ENCODE measurements around the gene POTEJ. TPM values are rescaled to one million over a fixed set of nuclear protein-coding genes. Genes with fewer than 3 reads are reported as not detected.
"Not testable (repeated sequence)": the region's sequence is repeated elsewhere in the genome, so short reads cannot be mapped to it uniquely, and the experiment has no call there.

POTEJ gene
- not detected for total RNA-seq (2013)
- not detected for polyA plus RNA-seq
- polyA minus RNA-seq = not detected in 2 replicates
- total RNA-seq = 0 to 0.60 (median 0.03) reads per million in 11 experiments

GRCh38 chr2:130611140-130611539, at the start of gene POTEJ:
POTEJ (plus strand) TSS chr2:130611440; CDS start chr2:130611533, 93 bp downstream.
- H4K20me1 ChIP-seq (ENCODE audit: insufficient read depth, low read length); H3K27me3 Mint-ChIP-seq (ENCODE audit: low read depth in 3 of 3); H3K36me3 ChIP-seq (replicated peaks in 1 of 2; ENCODE audit: control insufficient read depth in 1 of 2, insufficient read depth in 2 of 2, low read length in 2 of 2); H2AFZ ChIP-seq (ENCODE audit: insufficient read depth, low read depth, low read length, poor library complexity, severe bottlenecking); H3K27me3 ChIP-seq (ENCODE audit: control insufficient read depth in 2 of 2, insufficient read depth in 2 of 2, low read length in 2 of 2); H3K4me3 Mint-ChIP-seq; H3K4me2 ChIP-seq (replicated peaks; ENCODE audit: extremely low read depth, low read length, poor library complexity, severe bottlenecking); intact Hi-C loops (cut with micrococcal nuclease); H3K79me2 ChIP-seq (ENCODE audit: insufficient read depth, low read length); H3K9me3 Mint-ChIP-seq; H3K36me3 Mint-ChIP-seq; H3K4me1 ChIP-seq (ENCODE audit: control insufficient read depth in 1 of 2, insufficient read depth in 2 of 2, low read length in 2 of 2); H3K27ac ChIP-seq (ENCODE audit: low read depth in 1 of 2, low read length in 2 of 2); DNase-seq; H3K9ac ChIP-seq (ENCODE audit: insufficient read depth, low read length, poor library complexity, severe bottlenecking); H3K9me3 ChIP-seq (replicated peaks in 1 of 2; ENCODE audit: control insufficient read depth in 1 of 2, insufficient read depth in 1 of 2, low read length in 2 of 2); H3K4me3 ChIP-seq (replicated peaks in 1 of 3; ENCODE audit: low read depth in 2 of 3, low read length in 3 of 3); H3K4me1 Mint-ChIP-seq; H3K27ac Mint-ChIP-seq: not testable (repeated sequence)
- no CpG with 5 or more reads among the region's 13 CpGs for WGBS (ENCODE audit: insufficient coverage)

- H3K4me1 ChIP-seq (ENCODE audit: control insufficient read depth in 1 of 2, insufficient read depth in 2 of 2, low read length in 2 of 2); H3K27ac Mint-ChIP-seq; H4K20me1 ChIP-seq (ENCODE audit: insufficient read depth, low read length); H3K4me2 ChIP-seq (replicated peaks; ENCODE audit: extremely low read depth, low read length, poor library complexity, severe bottlenecking); H3K4me1 Mint-ChIP-seq; H3K4me3 Mint-ChIP-seq; H3K9me3 ChIP-seq (replicated peaks in 1 of 2; ENCODE audit: control insufficient read depth in 1 of 2, insufficient read depth in 1 of 2, low read length in 2 of 2); H3K27me3 Mint-ChIP-seq (ENCODE audit: low read depth in 3 of 3); H3K9ac ChIP-seq (ENCODE audit: insufficient read depth, low read length, poor library complexity, severe bottlenecking); intact Hi-C loops (cut with micrococcal nuclease); H3K36me3 Mint-ChIP-seq; H3K79me2 ChIP-seq (ENCODE audit: insufficient read depth, low read length); H3K4me3 ChIP-seq (replicated peaks in 1 of 3; ENCODE audit: low read depth in 2 of 3, low read length in 3 of 3); H3K27me3 ChIP-seq (ENCODE audit: control insufficient read depth in 2 of 2, insufficient read depth in 2 of 2, low read length in 2 of 2); H3K36me3 ChIP-seq (replicated peaks in 1 of 2; ENCODE audit: control insufficient read depth in 1 of 2, insufficient read depth in 2 of 2, low read length in 2 of 2); DNase-seq; H3K9me3 Mint-ChIP-seq; H2AFZ ChIP-seq (ENCODE audit: insufficient read depth, low read depth, low read length, poor library complexity, severe bottlenecking); H3K27ac ChIP-seq (ENCODE audit: low read depth in 1 of 2, low read length in 2 of 2): not testable (repeated sequence)
- WGBS (ENCODE audit: insufficient coverage) = no CpG with 5 or more reads among the region's 4 CpGs
These were observed 45.1 kb upstream of the POTEJ start for GRCh38 chr2:130566165-130566564.

- H3K4me1 ChIP-seq (ENCODE audit: control insufficient read depth in 1 of 2, insufficient read depth in 2 of 2, low read length in 2 of 2); H3K4me1 Mint-ChIP-seq; H3K27ac ChIP-seq (ENCODE audit: low read depth in 1 of 2, low read length in 2 of 2); intact Hi-C loops (cut with micrococcal nuclease); H3K4me3 ChIP-seq (replicated peaks in 1 of 3; ENCODE audit: low read depth in 2 of 3, low read length in 3 of 3); H3K79me2 ChIP-seq (ENCODE audit: insufficient read depth, low read length); H4K20me1 ChIP-seq (ENCODE audit: insufficient read depth, low read length); H3K36me3 Mint-ChIP-seq; DNase-seq; H3K9me3 ChIP-seq (replicated peaks in 1 of 2; ENCODE audit: control insufficient read depth in 1 of 2, insufficient read depth in 1 of 2, low read length in 2 of 2); H3K27me3 Mint-ChIP-seq (ENCODE audit: low read depth in 3 of 3); H3K27ac Mint-ChIP-seq; H3K9ac ChIP-seq (ENCODE audit: insufficient read depth, low read length, poor library complexity, severe bottlenecking); H2AFZ ChIP-seq (ENCODE audit: insufficient read depth, low read depth, low read length, poor library complexity, severe bottlenecking); H3K4me2 ChIP-seq (replicated peaks; ENCODE audit: extremely low read depth, low read length, poor library complexity, severe bottlenecking); H3K36me3 ChIP-seq (replicated peaks in 1 of 2; ENCODE audit: control insufficient read depth in 1 of 2, insufficient read depth in 2 of 2, low read length in 2 of 2); H3K4me3 Mint-ChIP-seq; H3K27me3 ChIP-seq (ENCODE audit: control insufficient read depth in 2 of 2, insufficient read depth in 2 of 2, low read length in 2 of 2); H3K9me3 Mint-ChIP-seq: not testable (repeated sequence)
- WGBS (ENCODE audit: insufficient coverage) = no CpG with 5 or more reads among the region's 3 CpGs
These were observed 39.3 kb upstream of the POTEJ start for GRCh38 chr2:130571929-130572328.

GRCh38 chr2:130574230-130574629, 37.0 kb upstream of the POTEJ start:
- H3K4me1 Mint-ChIP-seq; intact Hi-C loops (cut with micrococcal nuclease); H3K79me2 ChIP-seq (ENCODE audit: insufficient read depth, low read length); H3K27me3 ChIP-seq (ENCODE audit: control insufficient read depth in 2 of 2, insufficient read depth in 2 of 2, low read length in 2 of 2); H3K4me1 ChIP-seq (ENCODE audit: control insufficient read depth in 1 of 2, insufficient read depth in 2 of 2, low read length in 2 of 2); H3K4me2 ChIP-seq (replicated peaks; ENCODE audit: extremely low read depth, low read length, poor library complexity, severe bottlenecking); H3K9me3 Mint-ChIP-seq; H3K4me3 Mint-ChIP-seq; H3K9ac ChIP-seq (ENCODE audit: insufficient read depth, low read length, poor library complexity, severe bottlenecking); H2AFZ ChIP-seq (ENCODE audit: insufficient read depth, low read depth, low read length, poor library complexity, severe bottlenecking); H3K36me3 ChIP-seq (replicated peaks in 1 of 2; ENCODE audit: control insufficient read depth in 1 of 2, insufficient read depth in 2 of 2, low read length in 2 of 2); H3K27me3 Mint-ChIP-seq (ENCODE audit: low read depth in 3 of 3); H3K9me3 ChIP-seq (replicated peaks in 1 of 2; ENCODE audit: control insufficient read depth in 1 of 2, insufficient read depth in 1 of 2, low read length in 2 of 2); H3K27ac Mint-ChIP-seq; H3K27ac ChIP-seq (ENCODE audit: low read depth in 1 of 2, low read length in 2 of 2); H3K4me3 ChIP-seq (replicated peaks in 1 of 3; ENCODE audit: low read depth in 2 of 3, low read length in 3 of 3); H3K36me3 Mint-ChIP-seq; DNase-seq; H4K20me1 ChIP-seq (ENCODE audit: insufficient read depth, low read length): not testable (repeated sequence)
- no CpG with 5 or more reads among the region's 13 CpGs for WGBS (ENCODE audit: insufficient coverage)

All from CD14-positive monocyte (primary cell).